Neutrophil (primary cell): ENCODE results near the gene CA12.
"Not testable (repeated sequence)": the region's sequence is repeated elsewhere in the genome, so short reads cannot be mapped to it uniquely, and the experiment has no call there.

Source experiments
- H3K27ac ChIP-seq: fragments of 200-600 bp; sonication (generic); 2 replicates; pipeline ENCODE4 v1.5.1; 2016; ENCODE audit warnings: mild to moderate bottlenecking, moderate library complexity
- H3K27me3 ChIP-seq: fragments of 200-600 bp; sonication (generic); 2 replicates; pipeline ENCODE4 v1.6.0; 2016; ENCODE audit warnings: mild to moderate bottlenecking
- H3K36me3 ChIP-seq: fragments of 200-600 bp; sonication (generic); 2 replicates; pipeline ENCODE4 v1.5.1; 2017
- H3K4me1 ChIP-seq, 2 experiments: fragments of 200-600 bp in 1 of 2; sonication (generic) in 1 of 2; 1 replicate in 1 of 2; 2 replicates in 1 of 2; pipeline versions ENCODE4 v1.5.1 to v1.6.1; 2013 to 2016; ENCODE audit warnings: low read depth in 1 of 2, low read length in 1 of 2, mild to moderate bottlenecking in 1 of 2, moderate library complexity in 1 of 2; ENCODE audit not compliant: control insufficient read depth in 1 of 2, insufficient read depth in 1 of 2
- H3K4me3 ChIP-seq, 2 experiments: fragments of 200-600 bp in 1 of 2; sonication (generic) in 1 of 2; 1 replicate in 1 of 2; 2 replicates in 1 of 2; pipeline ENCODE4 v1.5.1; 2013 to 2016; ENCODE audit warnings: low read depth in 1 of 2, low read length in 1 of 2, mild to moderate bottlenecking in 1 of 2, moderate library complexity in 1 of 2
- H3K9me3 ChIP-seq: fragments of 200-600 bp; sonication (generic); 2 replicates; pipeline ENCODE4 v1.5.1; 2016
- TF ChIP-seq, protein P1 (sequence below): fragments of 200-600 bp; sonication (generic); IDR thresholded peaks from 2 replicates; pipeline ENCODE4 v1.5.1; 2016; ENCODE audit warnings: antibody characterized with exemption

Gene CA12

DNA sequence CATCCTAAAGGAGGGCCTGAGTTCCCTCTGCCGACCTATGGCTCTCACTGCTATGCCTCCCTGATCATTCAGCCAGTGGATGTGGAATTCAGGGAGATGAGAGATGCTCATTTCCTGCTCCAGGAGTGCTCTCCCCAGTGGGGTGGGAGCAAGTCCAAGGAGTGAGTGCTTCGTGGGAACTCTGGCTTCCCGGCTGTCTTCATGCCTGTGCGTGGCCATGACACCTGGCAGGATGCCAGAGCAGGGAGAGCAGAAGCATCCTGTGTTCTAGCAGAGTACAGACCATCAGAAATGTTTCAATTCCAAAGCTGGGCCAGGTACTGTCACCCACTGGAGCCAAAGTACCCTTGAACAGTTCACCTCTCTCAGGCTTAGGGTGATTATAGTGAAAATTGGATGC is 59.1 kb downstream of the CA12 start:
- Histone ChIP-seq H3K36me3 (no peaks in the 10 kb centered on the region), H3K9me3 (no peaks in the 10 kb centered on the region), H3K27me3 (no peaks in the 10 kb centered on the region), H3K4me3 (no peak overlapping the region), H3K27ac (no peak overlapping the region), H3K4me1 (no peaks in the 10 kb centered on the region)
- TF ChIP-seq, protein P1, sequence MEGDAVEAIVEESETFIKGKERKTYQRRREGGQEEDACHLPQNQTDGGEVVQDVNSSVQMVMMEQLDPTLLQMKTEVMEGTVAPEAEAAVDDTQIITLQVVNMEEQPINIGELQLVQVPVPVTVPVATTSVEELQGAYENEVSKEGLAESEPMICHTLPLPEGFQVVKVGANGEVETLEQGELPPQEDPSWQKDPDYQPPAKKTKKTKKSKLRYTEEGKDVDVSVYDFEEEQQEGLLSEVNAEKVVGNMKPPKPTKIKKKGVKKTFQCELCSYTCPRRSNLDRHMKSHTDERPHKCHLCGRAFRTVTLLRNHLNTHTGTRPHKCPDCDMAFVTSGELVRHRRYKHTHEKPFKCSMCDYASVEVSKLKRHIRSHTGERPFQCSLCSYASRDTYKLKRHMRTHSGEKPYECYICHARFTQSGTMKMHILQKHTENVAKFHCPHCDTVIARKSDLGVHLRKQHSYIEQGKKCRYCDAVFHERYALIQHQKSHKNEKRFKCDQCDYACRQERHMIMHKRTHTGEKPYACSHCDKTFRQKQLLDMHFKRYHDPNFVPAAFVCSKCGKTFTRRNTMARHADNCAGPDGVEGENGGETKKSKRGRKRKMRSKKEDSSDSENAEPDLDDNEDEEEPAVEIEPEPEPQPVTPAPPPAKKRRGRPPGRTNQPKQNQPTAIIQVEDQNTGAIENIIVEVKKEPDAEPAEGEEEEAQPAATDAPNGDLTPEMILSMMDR: no peak

DNA sequence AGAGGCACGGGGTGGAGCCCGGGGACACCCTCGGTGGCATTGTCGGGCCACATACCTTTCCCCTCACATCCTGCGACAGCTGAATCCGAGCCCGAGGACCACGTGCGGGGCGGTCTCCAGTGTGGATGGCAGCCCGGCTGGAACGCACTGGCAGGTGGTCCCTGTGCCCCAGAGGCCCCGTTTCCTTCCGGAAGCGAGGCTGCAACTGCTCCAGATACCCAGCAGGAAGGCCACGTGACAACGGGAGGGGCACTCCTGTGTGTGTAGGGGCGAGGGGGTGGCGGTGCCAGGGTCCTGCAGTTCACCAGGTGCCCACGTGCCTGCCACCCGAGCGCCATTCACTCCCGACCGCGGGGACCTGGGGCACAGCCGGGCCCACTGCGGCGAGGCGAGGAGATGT is 60.2 kb downstream of the CA12 start:
- Histone ChIP-seq H3K4me1 (no peaks in the 10 kb centered on the region), H3K27me3 (no peaks in the 10 kb centered on the region), H3K4me3 (no peak overlapping the region), H3K36me3 (no peaks in the 10 kb centered on the region), H3K27ac (no peak overlapping the region), H3K9me3 (no peaks in the 10 kb centered on the region)
- TF ChIP-seq, protein P1: no peak

DNA sequence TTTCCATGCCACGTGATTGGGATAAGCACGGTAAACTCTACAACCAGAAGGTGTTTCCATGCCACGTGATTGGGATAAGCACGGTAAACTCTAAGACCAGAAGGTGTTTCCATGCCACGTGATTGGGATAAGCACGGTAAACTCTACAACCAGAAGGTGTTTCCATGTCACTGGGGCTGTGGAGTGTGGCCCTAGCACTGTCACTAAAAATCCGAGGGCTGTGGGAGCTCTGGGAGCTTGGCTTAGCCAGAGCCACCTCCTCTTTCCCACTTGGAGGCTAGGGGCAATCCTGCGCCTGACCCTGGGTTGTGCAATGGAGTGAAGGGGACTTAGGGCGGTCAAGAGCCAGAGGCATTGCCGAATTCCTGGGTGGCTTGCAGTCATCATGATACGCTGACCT is 60.7 kb downstream of the CA12 start:
- H3K36me3 ChIP-seq, H3K4me3 ChIP-seq, H3K27ac ChIP-seq, H3K4me1 ChIP-seq, H3K9me3 ChIP-seq, H3K27me3 ChIP-seq: not testable (repeated sequence)

DNA sequence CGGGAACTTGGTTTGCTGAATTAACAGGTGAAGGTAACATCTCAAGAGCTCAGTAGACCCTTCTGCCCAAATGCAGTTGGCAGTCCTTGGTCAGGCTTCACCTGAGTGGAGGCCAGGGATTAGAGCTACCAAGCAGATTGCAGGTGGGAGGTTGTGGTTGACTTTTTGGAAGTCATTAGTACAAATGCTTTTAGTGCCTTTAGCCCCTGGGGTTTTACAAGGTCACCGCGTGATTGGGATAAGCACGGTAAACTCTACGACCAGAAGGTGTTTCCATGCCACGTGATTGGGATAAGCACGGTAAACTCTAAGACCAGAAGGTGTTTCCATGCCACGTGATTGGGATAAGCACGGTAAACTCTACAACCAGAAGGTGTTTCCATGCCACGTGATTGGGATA is 61.2 kb downstream of the CA12 start:
- H3K27ac ChIP-seq, H3K36me3 ChIP-seq, H3K9me3 ChIP-seq, H3K27me3 ChIP-seq, H3K4me3 ChIP-seq, H3K4me1 ChIP-seq: not testable (repeated sequence)

DNA sequence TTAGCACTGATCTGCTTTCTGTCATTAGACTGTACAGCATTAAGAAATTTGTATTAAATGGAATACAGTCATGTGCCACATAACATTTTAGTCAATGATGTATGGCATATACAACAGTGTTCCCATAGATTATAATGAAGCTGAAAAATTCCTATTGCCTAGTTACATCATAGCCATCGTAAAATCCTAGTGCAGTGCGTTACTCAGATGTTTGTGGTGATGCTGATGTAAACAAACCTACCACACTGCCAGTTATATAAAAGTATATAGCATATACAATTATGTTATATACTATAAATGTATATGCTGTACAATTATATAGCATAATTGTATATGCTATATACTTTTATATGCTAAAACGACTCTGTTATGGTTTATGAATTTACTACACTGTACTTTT is 62.6 kb downstream of the CA12 start:
- TF ChIP-seq, protein P1: no peak
- no peaks in the 10 kb centered on the region for H3K9me3 ChIP-seq
- no peak overlapping the region for H3K4me3 ChIP-seq

DNA sequence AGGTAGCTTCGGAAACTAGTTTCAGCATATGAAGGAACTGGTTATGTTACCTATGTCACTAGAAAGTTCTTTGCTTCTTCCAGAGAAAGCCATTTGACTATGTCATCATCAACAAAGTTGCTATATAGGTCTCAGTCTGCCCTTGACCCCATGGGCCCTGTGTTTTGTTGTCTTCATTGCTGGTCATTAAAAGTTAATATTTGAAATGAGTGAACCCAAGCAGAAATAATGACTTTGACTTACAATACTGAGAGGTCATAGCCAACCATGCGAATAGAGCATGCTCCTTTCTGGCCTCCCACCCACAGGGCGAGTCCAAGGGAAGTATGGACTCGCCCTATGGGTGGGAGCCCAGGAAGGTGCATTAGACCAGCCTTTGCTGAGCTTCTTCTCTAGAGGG is 63.3 kb downstream of the CA12 start:
- TF ChIP-seq, protein P1: no peak
- no peaks in the 10 kb centered on the region for H3K4me1 ChIP-seq
- H3K27me3 ChIP-seq: peaks cover 9% of the 10 kb centered on the region
- no peak overlapping the region for H3K4me3 ChIP-seq
- H3K36me3 ChIP-seq: no peaks in the 10 kb centered on the region
- H3K27ac ChIP-seq: no peak overlapping the region
- no peaks in the 10 kb centered on the region for H3K9me3 ChIP-seq

More for the DNA sequence above, 62.6 kb downstream of the CA12 start:
- Histone ChIP-seq H3K4me1 (no peaks in the 10 kb centered on the region), H3K36me3 (no peaks in the 10 kb centered on the region), H3K27ac (no peak overlapping the region), H3K27me3 (peaks cover 6% of the 10 kb centered on the region)

DNA sequence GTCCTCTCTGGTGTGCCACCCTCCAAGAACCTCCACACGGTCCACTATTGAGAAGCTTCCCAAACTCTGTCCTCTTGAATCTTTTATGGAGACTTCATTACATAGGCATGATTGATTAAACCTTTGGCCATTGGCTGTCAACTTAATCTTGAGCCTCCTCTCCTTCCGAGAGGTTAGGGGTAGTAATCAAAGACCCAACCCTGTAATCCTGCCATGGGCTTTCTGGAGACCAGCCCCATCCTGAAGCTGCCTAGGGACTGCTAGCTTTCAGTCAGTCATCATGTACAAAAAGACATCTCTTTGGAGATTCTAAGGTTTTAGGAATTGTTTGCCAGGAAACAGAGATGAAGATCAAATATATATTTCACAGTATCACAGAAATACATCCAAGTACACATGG is 67.2 kb downstream of the CA12 start:
- Histone ChIP-seq H3K27ac (no peak overlapping the region), H3K27me3 (peaks cover 9% of the 10 kb centered on the region), H3K9me3 (no peaks in the 10 kb centered on the region), H3K4me1 (no peaks in the 10 kb centered on the region), H3K4me3 (no peak overlapping the region), H3K36me3 (no peaks in the 10 kb centered on the region)
- TF ChIP-seq, protein P1: no peak
